ENCODE results near the gene NOS3. TPM values are rescaled to one million over a fixed set of nuclear protein-coding genes. Genes with fewer than 3 reads are reported as not detected.
A peak's percentile ranks its signal among the peaks of the same experiment; 100 is the strongest.
"Not testable (repeated sequence)": the region's sequence is repeated elsewhere in the genome, so short reads cannot be mapped to it uniquely, and the experiment has no call there.

Gene NOS3
- total RNA-seq, 1 donor from 2014 or later = 15.1 TPM

DNA sequence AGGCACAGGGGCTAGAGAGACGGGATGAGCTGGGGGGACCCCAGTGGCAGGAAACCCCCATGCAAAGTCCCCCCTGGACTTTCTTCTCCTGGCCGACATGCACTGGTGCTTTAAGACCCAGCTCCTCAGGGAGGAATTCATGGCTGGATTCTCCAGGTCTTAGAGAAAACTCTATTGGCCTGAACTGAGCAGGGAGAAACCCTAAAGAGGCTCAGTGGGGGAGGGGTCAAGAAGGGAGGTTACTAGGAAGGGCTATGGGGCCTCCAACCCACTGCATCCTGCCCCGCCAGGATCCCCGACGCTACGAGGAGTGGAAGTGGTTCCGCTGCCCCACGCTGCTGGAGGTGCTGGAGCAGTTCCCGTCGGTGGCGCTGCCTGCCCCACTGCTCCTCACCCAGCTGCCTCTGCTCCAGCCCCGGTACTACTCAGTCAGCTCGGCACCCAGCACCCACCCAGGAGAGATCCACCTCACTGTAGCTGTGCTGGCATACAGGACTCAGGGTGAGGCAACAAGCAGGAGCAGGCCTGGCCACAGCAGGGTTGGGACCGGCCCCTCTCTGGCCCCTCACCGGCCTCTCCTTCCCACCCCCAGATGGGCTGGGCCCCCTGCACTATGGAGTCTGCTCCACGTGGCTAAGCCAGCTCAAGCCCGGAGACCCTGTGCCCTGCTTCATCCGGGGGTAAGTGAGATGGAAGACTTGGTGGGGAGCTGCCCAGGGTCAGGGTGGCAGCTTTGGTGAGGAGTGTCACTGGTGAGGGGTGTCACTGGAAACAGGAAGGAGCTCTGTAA, 19.7 kb downstream of the NOS3 start:
- Histone ChIP-seq H3K36me3 (no peaks in the 10 kb centered on the region), H3K4me3 (peak overlapping the region; percentile 29), H3K27me3 (ENCODE audit: low read depth) (peaks cover 13% of the 10 kb centered on the region), H3K9me3 (no peaks in the 10 kb centered on the region), H3K27ac (peak overlapping the region; percentile 62), H3K4me1 (peaks cover 64% of the 10 kb centered on the region)
- intact Hi-C loops (cut with DNase I) = no loop called here
- DNase-seq (no peak), ATAC-seq (peak; percentile 42 to 48)
- TF ChIP-seq CTCF (IDR thresholded peaks at IDR 0.05) = no peak

DNA sequence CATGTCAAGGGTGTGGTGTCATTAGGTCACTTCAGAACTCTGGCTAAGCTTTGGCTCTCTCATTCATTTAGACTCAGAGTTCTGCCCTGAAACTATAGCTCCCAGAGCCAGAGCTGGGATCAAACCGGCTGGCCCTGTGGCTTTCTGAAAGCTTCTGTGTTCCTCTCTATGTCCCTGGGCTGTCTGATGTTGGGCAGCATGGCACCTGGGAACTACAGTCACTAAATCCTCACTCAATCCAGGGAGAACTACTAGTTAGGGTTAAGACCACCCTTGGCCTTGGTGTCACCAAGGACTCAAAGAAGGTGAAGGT, 20.2 kb downstream of the NOS3 start:
- Histone ChIP-seq H3K4me1 (peaks cover 63% of the 10 kb centered on the region), H3K4me3 (no peak overlapping the region), H3K36me3 (no peaks in the 10 kb centered on the region), H3K9me3 (no peaks in the 10 kb centered on the region), H3K27ac (peak overlapping the region; percentile 62), H3K27me3 (ENCODE audit: low read depth) (peaks cover 13% of the 10 kb centered on the region)
- intact Hi-C loops (cut with DNase I) = no loop called here
- DNase-seq (no peak), ATAC-seq (peak in 1 of 2 donors; percentile 28)
- no peak for TF ChIP-seq CTCF (IDR thresholded peaks at IDR 0.05)

DNA sequence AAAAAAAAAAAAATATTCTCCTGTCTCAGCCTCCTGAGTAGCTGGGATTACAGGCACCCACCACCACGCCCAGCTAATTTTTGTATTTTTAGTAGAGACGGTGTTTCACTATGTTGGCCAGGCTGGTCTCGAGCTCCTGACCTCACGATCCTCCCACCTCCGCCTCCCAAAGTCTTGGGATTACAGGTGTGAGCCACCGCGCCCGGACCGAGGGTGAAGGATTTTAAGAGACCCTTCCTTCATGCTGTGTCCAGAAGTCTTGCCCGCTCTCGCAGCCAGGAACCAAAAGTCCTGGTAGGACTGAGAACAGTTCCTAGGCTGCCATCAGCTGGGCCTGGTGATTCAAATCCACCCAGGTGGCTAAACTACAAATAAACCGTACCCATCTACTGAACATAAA, 20.8 kb downstream of the NOS3 start:
- H3K36me3 ChIP-seq; H3K9me3 ChIP-seq; H3K4me3 ChIP-seq; ATAC-seq; intact Hi-C loops (cut with DNase I); H3K27ac ChIP-seq; DNase-seq: not testable (repeated sequence)
- peaks cover 58% of the 10 kb centered on the region for H3K4me1 ChIP-seq
- peaks cover 13% of the 10 kb centered on the region for H3K27me3 ChIP-seq (ENCODE audit: low read depth)

GRCh38 chr7:151012031-151012692, 21.3 kb downstream of the NOS3 start:
- H3K27me3 ChIP-seq (ENCODE audit: low read depth) = peaks cover 17% of the 10 kb centered on the region
- no peak for TF ChIP-seq CTCF (IDR thresholded peaks at IDR 0.05)
- H3K9me3 ChIP-seq = no peaks in the 10 kb centered on the region
- H3K36me3 ChIP-seq = no peaks in the 10 kb centered on the region
- H3K27ac ChIP-seq = no peak overlapping the region
- no peak for ATAC-seq
- intact Hi-C loops (cut with DNase I) = no loop called here
- no peak overlapping the region for H3K4me3 ChIP-seq
- peaks cover 52% of the 10 kb centered on the region for H3K4me1 ChIP-seq
- no peak for DNase-seq

- peak; percentile 36 for TF ChIP-seq CTCF (IDR thresholded peaks at IDR 0.05)
- Histone ChIP-seq H3K9me3 (no peaks in the 10 kb centered on the region), H3K36me3 (no peaks in the 10 kb centered on the region), H3K27ac (no peak overlapping the region), H3K4me3 (no peak overlapping the region), H3K4me1 (peaks cover 50% of the 10 kb centered on the region), H3K27me3 (ENCODE audit: low read depth) (peaks cover 25% of the 10 kb centered on the region)
- ATAC-seq (peak in 1 of 2 donors; percentile 41), DNase-seq (no peak)
- intact Hi-C loops (cut with DNase I) = no loop called here
These were observed 22.1 kb downstream of the NOS3 start for GRCh38 chr7:151012911-151013347.

- intact Hi-C loops (cut with DNase I) = no loop called here
- Histone ChIP-seq H3K9me3 (no peaks in the 10 kb centered on the region), H3K4me1 (peaks cover 50% of the 10 kb centered on the region), H3K36me3 (no peaks in the 10 kb centered on the region), H3K27me3 (ENCODE audit: low read depth) (peaks cover 29% of the 10 kb centered on the region), H3K27ac (no peak overlapping the region), H3K4me3 (peak overlapping the region; percentile 46)
- no peak for ATAC-seq
- TF ChIP-seq CTCF (IDR thresholded peaks at IDR 0.05) = no peak
- DNase-seq = peak; percentile 46
These were observed 22.5 kb downstream of the NOS3 start for GRCh38 chr7:151013356-151013732.

Data from lower lobe of right lung (tissue), 2 donors.